K562 (cell line): ENCODE results near the gene NCBP2. TPM values are rescaled to one million over a fixed set of nuclear protein-coding genes. Genes with fewer than 3 reads are reported as not detected.
A peak's percentile ranks its signal among the peaks of the same experiment; 100 is the strongest.

Experiments used
- ELK1 ChIP-seq: sonication (generic); formaldehyde crosslinking; IDR thresholded peaks from 2 replicates; pipeline ENCODE4 v1.8.1; 2022; ENCODE audit warnings: missing genetic modification reagents
- HDAC1 ChIP-seq, 2 experiments: fragments of 450-650 bp; IDR thresholded peaks; 2 replicates each; pipeline ENCODE4 v1.6.1; 2016 to 2017; ENCODE audit warnings: inconsistent platforms in 1 of 2, mild to moderate bottlenecking in 1 of 2, moderate library complexity in 1 of 2
- HEY1 ChIP-seq: fragments of 250-450 bp; sonication (Bioruptor Pico); IDR thresholded peaks from 2 replicates; pipeline ENCODE4 v1.5.0; 2020; ENCODE audit warnings: mild to moderate bottlenecking, moderate library complexity, borderline replicate concordance
- JUND ChIP-seq, 2 experiments: IDR thresholded peaks; 2 replicates in 1 of 2; 3 replicates in 1 of 2; pipeline ENCODE4 v1.6.1; 2011; ENCODE audit warnings: borderline replicate concordance in 2 of 2, low read depth in 2 of 2, low read length in 2 of 2, improper control_type of control experiment in 1 of 2, missing biosample characterization in 1 of 2, missing genetic modification characterization in 1 of 2, missing genetic modification reagents in 1 of 2
- KLF10 ChIP-seq: fragments of 250-450 bp; sonication (Bioruptor Pico); IDR thresholded peaks from 2 replicates; pipeline ENCODE4 v1.6.1; 2021; ENCODE audit warnings: matching md5 sums
- MAX ChIP-seq: sonication (generic); formaldehyde crosslinking; IDR thresholded peaks from 2 replicates; pipeline ENCODE4 v1.9.0; 2022; ENCODE audit warnings: mild to moderate bottlenecking, missing genetic modification reagents
- NUFIP1 ChIP-seq: fragments of 450-650 bp; IDR thresholded peaks from 2 replicates; pipeline ENCODE4 v1.6.1; 2018; ENCODE audit not compliant: partially characterized antibody
- PHB ChIP-seq: fragments of 250-450 bp; sonication (Bioruptor Pico); IDR thresholded peaks from 2 replicates; pipeline ENCODE4 v1.5.0; 2021
- SMAD3 ChIP-seq: fragments of 450-650 bp; formaldehyde crosslinking; conservative IDR thresholded peaks from 2 replicates; pipeline ENCODE4 v1.4.0; 2020; ENCODE audit warnings: mild to moderate bottlenecking
- STAT5B ChIP-seq: fragments of 250-450 bp; sonication (Bioruptor Pico); IDR thresholded peaks from 2 replicates; pipeline ENCODE4 v1.8.0; 2021; ENCODE audit warnings: mild to moderate bottlenecking, inconsistent platforms
- ZBTB7A ChIP-seq: IDR thresholded peaks from 2 replicates; pipeline ENCODE4 v1.6.1; 2011; ENCODE audit warnings: low read depth, mild to moderate bottlenecking, low read length, moderate library complexity, borderline replicate concordance; ENCODE audit not compliant: control insufficient read depth
- polyA plus RNA-seq, 8 experiments: library from polyadenylated mRNA; depleted of rRNA in 4 of 8; stranded (reverse) in 5 of 8; unstranded in 3 of 8; fragments of >200 nt; fragmentation: Nextera tagmentation in 2 of 8; fragmentation: Illumina TruSeq in 1 of 8; extraction: Ambion mirVana in 2 of 8; extraction: Trizol in 1 of 8; gene quantifications; 2 replicates each; pipeline versions ENCODE4 v1.2.1 to v1.2.3, GENCODE V29; 2011 to 2014; ENCODE audit warnings: inconsistent platforms in 1 of 8, missing spikeins in 1 of 8
- total RNA-seq, 7 experiments: library from RNA; depleted of rRNA in 6 of 7; stranded (reverse); fragments of >200 nt in 6 of 7; fragmentation: Illumina TruSeq in 2 of 7; extraction: Trizol in 2 of 7; gene quantifications; 2 replicates each; pipeline versions ENCODE4 v1.2.1 to v1.2.3, GENCODE V29; 2011 to 2021; ENCODE audit warnings: low replicate concordance in 1 of 7

The NCBP2 gene
- total and polyA plus RNA-seq, 9 of the 15 experiments (the other 6 are each of a cell fraction or from before 2014, with no cell fraction given), result 56.4 to 102 (median 82.3) TPM

GRCh38 chr3:196979545-196979944 lies 37.2 kb upstream of the NCBP2 start (continued):
- TF ChIP-seq NUFIP1 (no peak), SMAD3 (no peak), ELK1 (CRISPR knock-in tag) (no peak), HDAC1 (IDR thresholded peaks at IDR 0.05) (no peak), JUND (IDR thresholded peaks at IDR 0.05; ENCODE audit: borderline replicate concordance, low read depth, low read length) (peak; percentile 44; the same call in 1 of the 2 replicates), JUND (tag; IDR thresholded peaks at IDR 0.05; ENCODE audit: borderline replicate concordance, low read depth, low read length) (no peak), KLF10 (CRISPR knock-in tag) (no peak), PHB (CRISPR knock-in tag) (no peak), STAT5B (CRISPR knock-in tag) (no peak), ZBTB7A (peak; percentile 46; the same call in 1 of the 2 replicates), HEY1 (CRISPR knock-in tag) (no peak), MAX (CRISPR knock-in tag) (no peak)
